ENCODE results near the gene MZT2A.
"Not testable (repeated sequence)": the region's sequence is repeated elsewhere in the genome, so short reads cannot be mapped to it uniquely, and the experiment has no call there.

Gene MZT2A

DNA sequence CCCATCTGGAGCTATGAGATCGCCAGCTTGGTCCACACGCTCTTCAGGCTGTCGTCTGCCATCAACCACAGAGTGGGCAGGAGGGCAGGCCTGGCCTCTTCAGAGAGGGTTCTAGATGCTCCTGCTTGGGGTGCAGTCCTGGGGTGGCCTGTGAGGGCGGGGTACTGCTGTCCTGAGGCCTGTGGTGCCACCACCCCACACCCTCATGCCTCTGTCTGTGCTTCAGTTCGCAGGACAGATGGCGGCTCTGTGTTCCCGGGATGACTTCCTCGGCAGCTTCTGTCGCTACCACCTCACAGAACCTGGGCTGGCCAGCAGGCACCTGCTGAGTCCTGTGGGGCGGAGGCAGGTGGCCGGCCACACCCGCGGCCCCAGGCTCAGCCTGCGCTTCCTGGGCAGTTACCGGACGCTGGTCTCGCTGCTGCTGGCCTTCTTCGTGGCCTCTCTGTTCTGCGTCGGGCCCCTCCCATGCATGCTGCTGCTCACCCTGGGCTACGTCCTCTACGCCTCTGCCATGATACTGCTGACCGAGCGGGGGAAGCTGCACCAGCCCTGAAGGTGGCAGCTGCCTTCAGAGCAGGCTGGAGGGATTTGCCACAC is 27.8 kb upstream of the MZT2A start:
- DNase-seq, result not testable (repeated sequence)

- DNase-seq, result no peak
Measured at GRCh38 chr2:131519466-131519865, 27.3 kb upstream of the MZT2A start.

- DNase-seq, result not testable (repeated sequence)
Measured at GRCh38 chr2:131518531-131518930, 26.3 kb upstream of the MZT2A start.

- DNase-seq, result not testable (repeated sequence)
Measured at GRCh38 chr2:131517856-131518255, 25.7 kb upstream of the MZT2A start.

GRCh38 chr2:131517106-131517831 is 25.1 kb upstream of the MZT2A start:
- no peak for DNase-seq

DNA sequence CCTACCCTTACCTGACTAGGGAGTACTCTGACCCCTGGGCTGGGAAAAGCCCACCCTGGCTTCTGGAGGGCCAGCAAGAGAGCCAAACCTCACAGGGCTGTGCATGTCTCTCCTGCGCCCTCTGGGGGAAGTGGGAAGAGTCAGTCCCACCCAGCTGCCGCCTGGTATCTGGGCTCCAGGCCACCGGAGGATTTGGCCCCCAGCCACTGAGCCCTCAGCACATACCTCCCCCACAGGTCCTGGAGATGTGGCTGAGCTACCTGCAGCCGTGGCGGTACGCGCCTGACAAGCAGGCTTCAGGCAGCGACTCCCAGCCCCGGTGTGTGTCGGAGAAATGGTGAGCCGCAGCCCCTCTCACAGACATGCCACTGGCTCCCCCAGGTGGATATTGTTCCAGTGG is 24.4 kb upstream of the MZT2A start:
- DNase-seq, result peak; percentile 24 to 35

DNA sequence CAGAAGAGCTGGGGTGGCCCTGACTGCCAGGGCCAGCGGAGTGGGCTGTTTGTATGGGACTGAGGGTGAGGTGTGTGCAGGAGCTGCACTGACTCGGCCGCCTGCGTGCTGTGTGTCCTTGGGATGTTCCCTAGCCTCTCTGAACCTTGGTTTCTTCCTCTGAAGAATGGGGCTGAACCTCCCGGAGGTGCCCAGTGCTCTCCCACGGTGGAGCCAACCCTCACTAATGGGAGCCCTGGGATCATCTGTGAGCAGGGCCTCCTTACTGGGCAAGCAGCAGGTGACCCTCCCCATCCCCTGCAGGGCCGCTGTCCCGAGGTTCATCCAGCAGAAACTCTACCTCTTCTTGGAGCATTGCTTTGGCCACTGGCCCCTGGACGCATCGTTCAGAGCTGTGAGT is 23.8 kb upstream of the MZT2A start:
- DNase-seq, result no peak

DNA sequence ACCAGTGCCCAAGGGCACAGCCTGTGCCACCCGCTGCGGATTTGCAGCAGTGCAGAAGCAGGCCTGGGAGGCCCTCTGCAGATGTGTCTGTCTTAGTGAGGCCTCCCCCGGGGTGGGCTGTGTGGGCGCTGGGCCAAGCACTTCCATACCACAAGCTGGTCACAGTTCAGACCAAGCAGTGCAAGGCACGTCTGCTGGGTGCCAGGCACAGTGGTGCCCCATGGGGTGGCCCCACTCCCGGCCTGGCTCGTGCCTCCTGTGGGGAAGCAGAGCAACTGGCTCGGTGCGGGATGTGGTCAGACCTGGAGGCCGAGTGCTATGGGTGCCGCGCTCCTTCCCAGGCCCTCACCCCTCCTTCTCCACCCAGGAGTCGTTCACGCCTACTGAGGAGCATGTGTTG is 23.0 kb upstream of the MZT2A start:
- not testable (repeated sequence) for DNase-seq

DNA sequence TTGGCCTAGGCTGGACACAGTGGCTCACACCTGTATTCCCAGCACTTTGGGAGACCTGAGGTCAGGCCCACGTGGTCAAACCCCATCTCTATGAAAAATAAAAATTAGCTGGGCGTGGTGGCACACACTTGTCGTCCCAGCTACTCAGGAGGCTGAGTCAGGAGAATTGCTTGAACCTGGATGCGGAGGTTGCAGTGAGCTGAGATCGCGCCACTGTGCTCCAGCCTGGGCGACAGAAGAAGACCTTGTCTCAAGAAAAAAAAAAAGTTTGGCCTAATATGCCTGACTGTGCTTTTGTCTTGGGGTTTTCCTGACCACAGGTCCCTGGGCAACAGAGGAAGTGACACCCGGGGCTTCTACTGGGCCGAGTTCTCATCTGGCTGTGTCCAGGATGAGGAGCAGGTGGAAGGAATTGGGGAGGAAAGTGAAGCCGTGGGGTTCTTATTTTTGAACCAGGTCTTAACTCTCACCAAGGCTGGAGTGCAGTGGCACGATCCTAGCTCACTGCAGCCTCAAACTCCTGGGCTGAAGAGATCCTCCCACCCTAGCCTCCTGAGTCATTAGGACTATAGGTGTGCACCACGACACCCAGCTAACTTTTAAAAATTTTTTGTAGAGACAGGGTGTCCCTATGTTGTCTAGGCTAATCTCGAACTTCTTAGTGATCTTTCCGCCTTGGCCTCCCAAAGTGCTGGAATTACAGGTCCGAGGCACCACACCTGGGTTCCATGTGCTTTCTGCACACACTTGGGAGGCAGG is 22.4 kb upstream of the MZT2A start:
- DNase-seq, result not testable (repeated sequence)

GRCh38 chr2:131511969-131512870 is 20.0 kb upstream of the MZT2A start:
- not testable (repeated sequence) for DNase-seq

DNA sequence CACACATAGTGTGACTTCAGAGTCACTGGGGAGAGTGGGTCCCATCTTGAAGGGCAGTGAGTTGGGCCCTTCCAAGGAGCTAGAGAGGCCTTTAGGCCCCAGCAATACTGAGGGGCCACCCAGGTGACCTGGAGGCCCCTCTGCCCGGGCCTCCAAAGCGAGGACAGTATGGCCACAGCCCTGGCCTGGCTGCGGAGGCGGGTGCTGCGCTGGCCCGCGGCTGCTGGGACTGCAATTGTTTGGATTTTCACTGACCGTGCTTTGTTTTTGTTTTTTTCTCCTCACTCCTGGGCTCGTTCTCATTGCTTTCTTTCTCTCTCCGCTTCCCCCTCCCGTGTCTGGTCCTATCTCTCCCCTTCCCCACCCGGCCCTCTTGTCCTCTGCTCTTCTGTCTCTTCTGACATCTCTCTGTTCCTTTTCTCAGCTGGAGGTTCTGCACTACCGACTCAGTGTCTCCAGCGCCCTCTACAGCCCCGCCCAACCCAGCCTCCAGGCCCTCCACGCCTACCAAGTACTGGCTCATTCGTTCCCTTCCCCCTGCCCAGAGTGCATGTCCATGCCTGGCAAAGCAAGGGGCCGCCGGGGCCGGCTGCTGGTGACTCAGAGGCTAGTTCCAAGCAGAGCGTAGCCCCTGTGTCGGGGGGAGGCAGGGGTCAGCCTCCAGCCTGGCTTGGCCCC is 19.2 kb upstream of the MZT2A start:
- not testable (repeated sequence) for DNase-seq

DNA sequence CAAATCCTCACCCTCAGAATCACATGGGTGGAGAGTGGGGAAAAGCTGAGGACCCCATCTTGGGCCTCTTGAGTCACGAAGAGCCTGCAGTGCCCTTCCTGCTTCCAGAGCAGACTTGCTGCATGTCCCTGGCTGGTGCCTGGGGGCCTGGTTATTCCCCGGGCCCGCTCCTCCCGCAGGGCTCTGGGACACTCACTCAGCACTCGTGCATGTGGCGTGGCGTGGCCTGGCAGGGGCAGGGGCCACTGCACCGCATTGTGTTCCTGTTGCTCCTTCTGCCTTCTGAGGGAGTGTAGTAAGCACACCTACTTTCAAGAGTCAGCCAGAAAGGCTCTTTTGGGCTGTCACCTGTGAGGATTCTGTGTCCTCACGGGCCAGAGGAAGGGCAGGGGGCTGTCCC is 17.4 kb upstream of the MZT2A start:
- DNase-seq, result no peak

GRCh38 chr2:131504082-131504750 is 12.0 kb upstream of the MZT2A start:
- not testable (repeated sequence) for DNase-seq

DNA sequence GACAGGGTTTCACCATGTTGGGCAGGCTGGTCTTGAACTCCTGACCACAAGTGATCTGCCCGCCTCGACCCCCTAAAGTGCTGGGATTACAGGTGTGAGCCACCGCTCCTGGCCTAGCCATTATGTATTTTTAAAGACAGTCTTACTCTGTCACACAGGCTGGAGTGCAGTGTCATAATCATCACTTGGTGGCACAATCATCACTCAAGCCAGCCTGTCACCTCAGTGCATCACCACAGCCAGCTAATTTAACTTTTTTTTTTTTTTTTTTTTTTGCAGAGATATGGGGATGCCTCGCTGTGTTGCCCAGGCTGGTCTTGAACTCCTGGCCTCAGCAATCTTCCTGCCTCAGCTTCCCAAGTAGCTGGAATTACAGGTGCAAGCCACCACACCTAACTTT is 11.4 kb upstream of the MZT2A start:
- not testable (repeated sequence) for DNase-seq

DNA sequence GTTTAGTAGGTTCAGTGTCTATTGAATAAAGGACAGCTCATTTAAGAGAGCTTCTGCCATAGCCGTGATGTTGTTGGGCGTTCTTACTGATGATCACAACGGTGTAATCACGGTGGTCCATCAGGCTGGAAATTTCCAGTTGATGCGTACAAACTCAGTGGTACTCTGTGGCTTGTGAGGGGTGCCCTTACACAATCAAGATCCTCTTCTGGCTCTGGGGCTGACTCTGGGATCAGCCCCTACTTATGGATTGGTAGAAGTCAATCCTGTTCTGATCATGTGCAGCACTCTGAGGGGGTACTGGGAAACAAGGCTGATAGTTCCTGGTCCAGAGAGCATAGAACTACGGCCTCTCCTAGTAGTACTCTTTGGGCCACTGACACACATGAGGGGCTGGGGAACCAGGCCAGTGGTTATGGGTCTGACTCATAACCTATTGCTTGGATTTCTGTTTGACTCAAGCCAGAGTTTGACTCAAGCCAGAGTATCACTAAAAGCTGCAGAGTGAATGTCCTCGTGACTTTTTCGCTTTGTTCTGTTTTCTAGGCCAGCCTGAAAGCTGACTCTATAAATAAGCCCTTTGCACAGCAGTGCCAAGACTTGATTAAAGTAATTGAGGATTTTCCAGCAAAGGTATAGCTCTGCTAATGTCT is 6.2 kb upstream of the MZT2A start:
- not testable (repeated sequence) for DNase-seq

DNA sequence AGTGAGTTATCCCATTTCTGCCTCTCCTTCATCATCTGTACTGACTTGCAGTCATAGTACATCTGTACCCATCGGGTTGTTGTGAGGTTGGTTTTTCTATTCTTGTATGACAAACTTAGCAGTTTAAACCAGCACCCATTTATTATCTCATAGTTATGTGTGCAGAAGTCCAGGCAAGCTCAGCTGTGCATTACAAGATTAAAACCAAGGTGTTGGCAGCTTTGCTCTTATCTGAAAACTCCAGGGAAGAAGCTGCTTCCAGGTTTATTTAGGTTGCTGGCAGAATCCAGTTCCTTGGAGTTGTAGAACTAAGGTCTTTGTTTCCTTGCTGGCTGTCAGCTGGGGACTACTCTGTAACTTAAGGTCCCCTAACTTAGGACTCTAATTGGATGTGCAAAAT is 3.3 kb upstream of the MZT2A start:
- not testable (repeated sequence) for DNase-seq

DNA sequence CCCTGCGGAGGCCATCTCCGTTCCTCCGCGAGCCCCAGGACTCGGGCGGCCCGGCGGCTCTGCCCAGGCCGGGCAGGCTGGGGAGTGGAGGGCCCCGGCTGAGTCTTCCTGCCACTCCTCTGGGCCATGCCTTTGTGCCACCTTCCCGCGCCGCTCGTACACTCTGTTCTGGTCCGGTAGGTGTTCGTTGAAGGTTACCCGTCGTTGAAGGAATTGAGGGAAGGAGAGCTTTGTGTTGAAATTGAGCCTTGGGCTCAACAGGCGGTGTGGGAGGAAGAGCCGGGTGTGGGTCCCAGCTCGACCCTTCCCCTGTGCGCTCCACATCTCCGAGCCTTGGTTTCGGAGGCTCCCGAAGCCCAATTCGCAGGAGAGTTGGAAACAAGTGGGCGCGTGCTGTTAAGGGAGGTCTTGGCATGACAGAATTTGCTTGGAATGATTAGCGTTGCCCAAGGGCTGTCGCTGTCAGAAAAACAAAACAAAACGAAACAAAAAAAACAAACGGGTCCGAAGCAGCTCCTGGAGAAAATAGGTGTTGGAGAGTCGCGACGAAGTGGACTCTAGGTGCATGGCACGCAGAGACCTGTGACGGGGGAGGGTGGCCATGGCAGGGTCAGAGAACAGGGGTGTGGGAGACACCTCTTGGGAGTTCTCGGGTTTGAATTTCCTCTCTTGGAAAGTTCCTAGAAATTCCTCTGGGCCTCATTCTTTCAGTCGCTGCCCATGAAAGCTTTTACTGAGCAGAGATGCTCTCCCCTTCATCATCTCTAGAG is 1.2 kb upstream of the MZT2A start:
- DNase-seq, result no peak

DNA sequence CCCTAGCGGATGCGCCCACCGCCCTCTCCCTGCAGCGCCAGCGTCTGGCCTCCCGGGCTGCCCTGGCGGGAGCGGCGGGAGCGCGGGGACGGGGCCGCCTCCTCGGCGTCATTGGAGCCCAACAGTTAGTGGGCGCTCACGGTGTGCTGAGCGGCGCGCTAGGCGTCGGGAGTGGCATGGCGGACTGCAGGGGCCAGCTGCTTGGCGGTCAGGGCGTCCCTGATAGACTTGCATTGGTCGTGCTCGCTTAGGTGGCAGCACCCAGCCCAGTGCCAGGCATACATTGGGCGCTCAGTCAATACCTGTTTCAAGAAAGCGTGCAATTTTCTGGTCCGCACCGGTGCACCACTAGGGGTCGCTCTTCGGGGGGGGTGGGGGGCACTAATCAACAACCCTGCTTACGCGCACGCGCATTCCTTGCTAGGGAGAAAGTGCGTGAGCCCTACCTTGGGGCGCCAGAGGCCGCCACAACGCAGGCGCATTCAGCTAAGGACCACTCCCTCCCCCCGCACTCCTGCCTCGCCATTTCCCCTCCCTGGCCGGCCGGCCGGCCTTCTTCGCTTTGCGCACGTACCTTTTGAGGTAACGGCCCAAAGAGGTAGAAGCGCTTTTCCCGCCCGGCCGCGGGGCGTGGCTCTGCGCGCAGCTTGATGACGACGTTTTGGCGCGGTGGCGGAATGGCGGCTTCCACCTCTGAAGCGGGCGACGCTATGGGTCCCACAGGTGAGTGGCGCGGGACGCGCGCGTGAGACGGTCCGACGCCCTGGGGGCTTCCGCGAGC is 411 bp upstream of the MZT2A start:
- peak; percentile 95 to 97 for DNase-seq

DNA sequence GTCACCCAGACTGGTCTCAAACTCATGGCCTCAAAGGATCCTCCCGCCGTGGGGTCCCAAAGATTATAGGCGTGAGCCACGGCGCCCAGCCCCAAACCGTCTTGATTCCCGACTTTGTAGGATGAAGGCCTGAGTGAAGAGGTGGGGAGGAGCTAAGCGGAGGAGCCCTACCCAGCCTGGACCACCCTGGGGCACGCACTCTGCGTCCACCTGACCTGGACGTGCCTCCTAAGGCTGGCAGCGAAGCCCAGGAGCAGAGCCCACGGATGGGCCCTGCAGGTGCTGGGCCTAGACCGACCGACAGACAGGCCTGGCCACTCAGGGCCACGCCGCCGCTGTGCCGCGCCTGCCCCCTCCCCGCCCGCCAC is 744 bp downstream of the MZT2A start:
- DNase-seq, result not testable (repeated sequence)
